Measurements from ENCODE around the gene IL3RA. TPM values are rescaled to one million over a fixed set of nuclear protein-coding genes. Genes with fewer than 3 reads are reported as not detected.
"Not testable (repeated sequence)": the region's sequence is repeated elsewhere in the genome, so short reads cannot be mapped to it uniquely, and the experiment has no call there.

The IL3RA gene
- total RNA-seq, 1 experiment from 2014 or later = 0.26 TPM

DNA sequence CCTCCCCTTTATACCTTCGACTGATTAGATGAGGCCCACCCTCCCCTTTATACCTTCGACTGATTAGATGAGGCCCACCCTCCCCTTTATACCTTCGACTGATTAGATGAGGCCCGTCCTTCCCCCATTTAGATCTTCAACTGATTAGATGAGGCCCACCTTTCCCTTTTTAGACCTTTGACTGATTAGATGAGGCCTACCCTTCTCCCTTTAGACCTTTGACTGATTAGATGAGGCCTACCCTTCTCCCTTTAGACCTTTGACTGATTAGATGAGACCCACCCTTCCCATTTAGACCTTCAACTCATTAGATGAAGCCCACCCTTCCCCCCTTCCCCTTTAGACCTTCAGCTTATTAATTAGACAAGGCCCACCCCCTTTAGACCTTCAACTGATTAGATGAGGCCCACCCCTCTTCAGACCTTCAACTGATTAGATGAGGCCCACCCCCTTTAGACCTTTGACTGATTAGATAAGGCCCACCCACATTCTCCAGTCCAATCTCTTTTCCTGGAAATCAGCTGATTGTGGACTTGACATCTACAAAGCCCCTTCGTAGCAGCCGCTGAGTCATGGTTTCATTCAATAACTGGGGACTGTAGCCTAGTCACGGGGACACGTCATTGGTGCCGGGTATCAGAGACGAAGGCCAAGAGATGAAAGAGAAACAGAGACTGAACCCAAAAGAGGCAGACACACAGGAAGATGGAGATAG, 28.8 kb upstream of the IL3RA start:
- peaks cover 25% of the 10 kb centered on the region for H3K36me3 Mint-ChIP-seq
- peaks cover 7% of the 10 kb centered on the region for H3K27me3 Mint-ChIP-seq (ENCODE audit: low read depth)
- ChIA-PET CTCF (no interaction called here), POLR2A (no interaction called here)
- TF ChIP-seq ZBTB21 (CRISPR knock-in tag; IDR thresholded peaks at IDR 0.05; ENCODE audit: borderline replicate concordance) (no peak), GTF2I (CRISPR knock-in tag; conservative IDR thresholded peaks at IDR 0.05) (peak; percentile 88), TEAD4 (CRISPR knock-in tag; IDR thresholded peaks at IDR 0.05) (no peak), CREM (CRISPR knock-in tag; IDR thresholded peaks at IDR 0.05) (no peak), JAZF1 (CRISPR knock-in tag; IDR thresholded peaks at IDR 0.05) (no peak), ERG (CRISPR knock-in tag; IDR thresholded peaks at IDR 0.05) (no peak)
- TF ChIP-seq, protein P1, sequence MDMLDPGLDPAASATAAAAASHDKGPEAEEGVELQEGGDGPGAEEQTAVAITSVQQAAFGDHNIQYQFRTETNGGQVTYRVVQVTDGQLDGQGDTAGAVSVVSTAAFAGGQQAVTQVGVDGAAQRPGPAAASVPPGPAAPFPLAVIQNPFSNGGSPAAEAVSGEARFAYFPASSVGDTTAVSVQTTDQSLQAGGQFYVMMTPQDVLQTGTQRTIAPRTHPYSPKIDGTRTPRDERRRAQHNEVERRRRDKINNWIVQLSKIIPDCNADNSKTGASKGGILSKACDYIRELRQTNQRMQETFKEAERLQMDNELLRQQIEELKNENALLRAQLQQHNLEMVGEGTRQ (CRISPR knock-in tag; IDR thresholded peaks at IDR 0.05) = no peak
- no peak overlapping the region for H3K4me3 Mint-ChIP-seq
- no peaks in the 10 kb centered on the region for H3K4me1 Mint-ChIP-seq
- H3K27ac Mint-ChIP-seq = no peak overlapping the region
- no peak for DNase-seq (ENCODE audit: low spot score)
- no peak for ATAC-seq
- peaks cover 17% of the 10 kb centered on the region for H3K9me3 Mint-ChIP-seq

DNA sequence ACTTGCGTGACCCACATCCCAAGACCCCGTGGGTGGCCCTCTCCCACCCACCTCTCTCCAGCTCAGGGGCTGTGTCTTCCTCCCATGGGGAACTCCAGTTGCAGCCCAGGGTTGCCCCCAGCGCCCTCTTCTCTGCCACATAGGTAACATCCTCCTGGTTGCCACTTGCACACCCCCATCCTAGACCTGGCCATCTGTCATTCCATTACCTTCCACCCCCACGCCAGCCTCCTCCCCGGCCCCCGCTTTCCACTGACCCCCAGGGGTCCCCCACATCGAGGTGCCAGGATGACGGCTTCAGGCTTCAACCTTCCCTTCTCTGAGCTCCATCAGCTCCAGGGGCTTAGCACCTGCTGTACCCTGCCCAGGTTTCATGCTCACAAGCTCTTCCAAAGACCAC, 28.1 kb upstream of the IL3RA start:
- Mint-ChIP-seq H3K4me3 (no peak overlapping the region), H3K36me3 (peaks cover 25% of the 10 kb centered on the region), H3K9me3 (peaks cover 17% of the 10 kb centered on the region), H3K27ac (no peak overlapping the region), H3K4me1 (no peaks in the 10 kb centered on the region), H3K27me3 (ENCODE audit: low read depth) (peaks cover 7% of the 10 kb centered on the region)
- CTCF ChIA-PET = no interaction called here
- ATAC-seq = no peak
- TF ChIP-seq ELF4 (CRISPR knock-in tag; IDR thresholded peaks at IDR 0.05; ENCODE audit: low read depth) (no peak), JAZF1 (CRISPR knock-in tag; IDR thresholded peaks at IDR 0.05) (no peak), ERG (CRISPR knock-in tag; IDR thresholded peaks at IDR 0.05) (no peak), GTF2I (CRISPR knock-in tag; conservative IDR thresholded peaks at IDR 0.05) (no peak), NR3C1 (CRISPR knock-in tag; conservative IDR thresholded peaks at IDR 0.05; ENCODE audit: low read depth) (no peak), USF1 (CRISPR knock-in tag; IDR thresholded peaks at IDR 0.05) (no peak), CREM (CRISPR knock-in tag; IDR thresholded peaks at IDR 0.05) (no peak)
- TF ChIP-seq, protein P2, sequence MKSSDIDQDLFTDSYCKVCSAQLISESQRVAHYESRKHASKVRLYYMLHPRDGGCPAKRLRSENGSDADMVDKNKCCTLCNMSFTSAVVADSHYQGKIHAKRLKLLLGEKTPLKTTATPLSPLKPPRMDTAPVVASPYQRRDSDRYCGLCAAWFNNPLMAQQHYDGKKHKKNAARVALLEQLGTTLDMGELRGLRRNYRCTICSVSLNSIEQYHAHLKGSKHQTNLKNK (CRISPR knock-in tag; IDR thresholded peaks at IDR 0.05) = no peak
- TF ChIP-seq, protein P3, sequence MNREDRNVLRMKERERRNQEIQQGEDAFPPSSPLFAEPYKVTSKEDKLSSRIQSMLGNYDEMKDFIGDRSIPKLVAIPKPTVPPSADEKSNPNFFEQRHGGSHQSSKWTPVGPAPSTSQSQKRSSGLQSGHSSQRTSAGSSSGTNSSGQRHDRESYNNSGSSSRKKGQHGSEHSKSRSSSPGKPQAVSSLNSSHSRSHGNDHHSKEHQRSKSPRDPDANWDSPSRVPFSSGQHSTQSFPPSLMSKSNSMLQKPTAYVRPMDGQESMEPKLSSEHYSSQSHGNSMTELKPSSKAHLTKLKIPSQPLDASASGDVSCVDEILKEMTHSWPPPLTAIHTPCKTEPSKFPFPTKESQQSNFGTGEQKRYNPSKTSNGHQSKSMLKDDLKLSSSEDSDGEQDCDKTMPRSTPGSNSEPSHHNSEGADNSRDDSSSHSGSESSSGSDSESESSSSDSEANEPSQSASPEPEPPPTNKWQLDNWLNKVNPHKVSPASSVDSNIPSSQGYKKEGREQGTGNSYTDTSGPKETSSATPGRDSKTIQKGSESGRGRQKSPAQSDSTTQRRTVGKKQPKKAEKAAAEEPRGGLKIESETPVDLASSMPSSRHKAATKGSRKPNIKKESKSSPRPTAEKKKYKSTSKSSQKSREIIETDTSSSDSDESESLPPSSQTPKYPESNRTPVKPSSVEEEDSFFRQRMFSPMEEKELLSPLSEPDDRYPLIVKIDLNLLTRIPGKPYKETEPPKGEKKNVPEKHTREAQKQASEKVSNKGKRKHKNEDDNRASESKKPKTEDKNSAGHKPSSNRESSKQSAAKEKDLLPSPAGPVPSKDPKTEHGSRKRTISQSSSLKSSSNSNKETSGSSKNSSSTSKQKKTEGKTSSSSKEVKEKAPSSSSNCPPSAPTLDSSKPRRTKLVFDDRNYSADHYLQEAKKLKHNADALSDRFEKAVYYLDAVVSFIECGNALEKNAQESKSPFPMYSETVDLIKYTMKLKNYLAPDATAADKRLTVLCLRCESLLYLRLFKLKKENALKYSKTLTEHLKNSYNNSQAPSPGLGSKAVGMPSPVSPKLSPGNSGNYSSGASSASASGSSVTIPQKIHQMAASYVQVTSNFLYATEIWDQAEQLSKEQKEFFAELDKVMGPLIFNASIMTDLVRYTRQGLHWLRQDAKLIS (CRISPR knock-in tag; IDR thresholded peaks at IDR 0.05; ENCODE audit: borderline replicate concordance) = no peak
- no peak for DNase-seq (ENCODE audit: low spot score)
- POLR2A ChIA-PET = no interaction called here

GRCh38 chrX:1308917-1309316, 27.7 kb upstream of the IL3RA start:
- peak; percentile 45; the same call in 1 of the 2 replicates for TF ChIP-seq GTF2I (CRISPR knock-in tag; conservative IDR thresholded peaks at IDR 0.05)
- CTCF ChIA-PET; H3K4me3 Mint-ChIP-seq; H3K4me1 Mint-ChIP-seq; ATAC-seq; POLR2A ChIA-PET; DNase-seq (ENCODE audit: low spot score); H3K27ac Mint-ChIP-seq; H3K27me3 Mint-ChIP-seq (ENCODE audit: low read depth): not testable (repeated sequence)
- peaks cover 17% of the 10 kb centered on the region for H3K9me3 Mint-ChIP-seq
- H3K36me3 Mint-ChIP-seq = peaks cover 25% of the 10 kb centered on the region
